GM19397 (cell line): ENCODE results near the gene CAPG.
"Not testable (repeated sequence)": the region's sequence is repeated elsewhere in the genome, so short reads cannot be mapped to it uniquely, and the experiment has no call there.

Source experiments
- ATAC-seq: cut with Tn5 transposase; IDR thresholded peaks from one replicate; pipeline ENCODE4 v1.9.1; 2021; ENCODE audit warnings: mild to moderate bottlenecking, moderate library complexity; ENCODE audit not compliant: unreplicated experiment

CAPG gene

GRCh38 chr2:85367180-85367579 lies 43.0 kb downstream of the CAPG start:
- no peak for ATAC-seq

GRCh38 chr2:85362653-85363387 lies 47.3 kb downstream of the CAPG start:
- ATAC-seq: not testable (repeated sequence)

GRCh38 chr2:85357736-85358135 lies 52.4 kb downstream of the CAPG start:
- ATAC-seq: no peak

- no peak for ATAC-seq
Measured at GRCh38 chr2:85356186-85356585, 54.0 kb downstream of the CAPG start.

- ATAC-seq: no peak
Measured at GRCh38 chr2:85355521-85355920, 54.6 kb downstream of the CAPG start.

GRCh38 chr2:85355073-85355410 lies 55.1 kb downstream of the CAPG start:
- ATAC-seq: peak; percentile 17

GRCh38 chr2:85354286-85355072 lies 55.7 kb downstream of the CAPG start, which contains the start of the genes ELMOD3 and RETSAT:
ELMOD3 (plus strand) TSS chr2:85354769; CDS start chr2:85357199, 2,430 bp downstream.
RETSAT (minus strand) TSS chr2:85354528; CDS start chr2:85354507, 21 bp downstream.
- ATAC-seq: peak; percentile 96

- no peak for ATAC-seq
Measured at GRCh38 chr2:85353876-85354285, 56.3 kb downstream of the CAPG start.

GRCh38 chr2:85347599-85347998 lies 62.6 kb downstream of the CAPG start:
- no peak for ATAC-seq
